GM19328 (cell line): ENCODE measurements around the gene KRT20.
"Not testable (repeated sequence)": the region's sequence is repeated elsewhere in the genome, so short reads cannot be mapped to it uniquely, and the experiment has no call there.

Experiments used
- ATAC-seq: cut with Tn5 transposase; IDR thresholded peaks from one replicate; pipeline ENCODE4 v1.9.1; 2021; ENCODE audit warnings: mild to moderate bottlenecking, moderate library complexity; ENCODE audit not compliant: unreplicated experiment

Gene KRT20

DNA sequence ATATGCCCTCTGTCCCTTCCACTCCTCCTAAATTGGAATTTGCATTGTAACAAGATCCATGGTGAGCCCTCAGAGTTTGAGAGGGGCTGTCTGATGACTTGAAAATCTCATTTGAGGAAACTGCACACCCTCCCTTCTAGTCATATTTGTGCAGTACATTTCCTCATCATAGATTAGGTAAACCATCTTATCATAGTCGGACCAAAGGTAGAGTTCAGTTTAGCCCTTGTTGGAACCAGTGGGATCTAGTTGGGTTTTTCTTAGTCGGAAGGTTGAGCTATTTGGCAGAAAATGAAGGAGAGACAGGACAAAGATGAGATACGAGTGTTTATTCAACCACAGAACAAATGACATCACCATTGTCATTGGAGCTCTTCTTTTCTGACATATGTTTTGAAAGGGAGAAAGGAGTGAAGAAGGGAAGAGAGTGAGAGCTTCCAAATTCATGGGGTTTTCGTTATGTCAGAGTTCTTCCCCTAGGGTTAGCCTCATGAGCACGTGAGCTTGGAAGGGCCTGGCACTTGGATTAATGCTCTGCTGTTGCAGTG, 15.8 kb upstream of the KRT20 start:
- ATAC-seq = no peak

DNA sequence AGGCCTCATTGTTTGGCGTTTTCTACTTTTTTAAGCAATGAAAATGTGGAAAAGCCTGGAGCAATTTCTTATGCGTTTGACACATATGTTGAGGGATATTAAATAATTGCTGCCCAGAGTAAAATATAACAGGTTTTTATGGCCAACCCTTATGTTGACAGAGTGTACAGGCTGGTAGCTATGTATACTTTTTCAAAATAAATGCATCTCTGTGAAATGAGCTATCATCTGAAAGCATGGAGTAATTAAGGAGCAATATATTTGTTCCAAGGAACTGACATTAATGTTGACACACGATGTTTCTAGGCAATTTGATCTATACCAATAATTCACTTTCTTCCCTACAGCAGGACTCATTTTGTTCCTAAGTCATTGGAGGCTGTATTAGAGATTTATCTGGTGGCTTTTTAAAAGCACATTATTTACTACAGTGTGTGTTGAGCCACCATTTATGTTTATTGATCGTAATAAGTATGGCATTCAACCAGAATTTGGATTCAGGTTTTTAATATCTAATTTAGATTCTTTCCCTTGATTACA, 11.9 kb upstream of the KRT20 start:
- no peak for ATAC-seq

DNA sequence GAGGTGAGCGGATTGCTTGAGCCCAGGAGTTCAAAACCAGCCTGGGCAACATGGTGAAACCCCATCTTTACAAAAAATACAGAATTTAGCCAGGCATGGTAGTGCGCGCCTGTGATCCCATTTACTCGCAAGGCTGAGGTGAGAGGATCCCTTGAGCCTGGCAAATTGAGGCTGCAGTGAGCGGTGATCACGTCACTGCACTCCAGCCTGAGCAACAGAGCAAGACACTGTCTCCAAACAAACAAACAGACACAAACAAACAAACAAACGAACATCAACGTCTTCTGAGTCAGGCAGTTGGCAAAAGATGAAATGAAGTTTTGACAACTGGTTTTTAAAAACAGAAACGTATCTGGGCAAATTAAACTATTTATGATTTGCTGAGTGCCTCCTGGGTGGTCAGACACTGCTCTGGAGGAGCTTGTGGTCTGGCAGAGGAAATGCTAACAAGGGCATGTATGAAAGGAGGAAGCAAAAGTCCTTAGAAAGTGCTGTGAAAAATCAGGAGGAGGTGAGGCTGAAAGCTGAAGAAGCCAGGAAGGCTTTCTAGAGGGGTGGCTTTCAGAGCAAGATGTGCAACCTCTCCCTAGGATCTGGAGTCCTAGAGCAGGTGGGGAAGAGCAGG, 10.2 kb upstream of the KRT20 start:
- no peak for ATAC-seq

DNA sequence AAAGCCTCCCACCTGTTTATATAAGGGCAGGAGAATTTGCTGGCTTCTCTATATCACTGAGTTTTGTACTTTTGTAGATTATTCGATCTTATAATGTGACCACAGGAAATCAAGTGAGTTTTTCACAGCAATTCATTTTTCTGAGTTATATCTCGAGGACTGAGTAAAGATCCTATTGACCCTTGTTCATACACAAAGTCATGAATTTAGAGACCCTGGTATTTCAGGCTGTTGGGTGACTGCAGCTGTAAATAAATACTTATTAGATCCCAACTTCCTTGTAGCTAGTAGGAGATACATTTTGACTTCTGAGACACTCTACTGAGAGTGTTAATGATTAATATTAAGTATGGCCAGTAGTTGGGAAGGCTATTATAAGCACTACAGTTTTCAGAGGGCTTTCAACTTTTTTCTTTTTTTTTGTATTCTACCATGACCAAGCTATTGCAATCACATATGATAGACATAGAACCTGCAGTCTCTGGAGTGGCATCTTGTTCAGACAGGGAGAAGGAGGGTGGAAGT, 3.2 kb upstream of the KRT20 start:
- ATAC-seq = no peak

DNA sequence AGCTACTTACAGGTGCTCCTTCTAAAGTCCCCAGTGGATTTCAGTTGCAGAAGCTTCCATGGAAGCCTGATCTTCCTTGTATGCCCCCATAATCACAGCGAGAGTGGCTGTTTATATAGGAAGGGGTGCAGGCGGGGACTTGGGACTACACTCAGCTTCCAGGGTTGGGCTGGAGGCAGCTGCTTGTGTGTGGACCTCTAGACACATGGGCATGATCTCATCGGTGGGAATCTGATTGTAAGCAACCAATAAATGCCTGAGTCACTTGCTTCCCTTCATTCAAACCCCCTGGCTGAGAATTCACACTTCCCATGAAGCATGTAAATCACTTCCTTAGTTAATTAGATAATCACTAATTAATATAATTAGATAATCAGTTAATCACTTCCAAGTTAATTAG, 1.0 kb upstream of the KRT20 start:
- ATAC-seq = no peak

DNA sequence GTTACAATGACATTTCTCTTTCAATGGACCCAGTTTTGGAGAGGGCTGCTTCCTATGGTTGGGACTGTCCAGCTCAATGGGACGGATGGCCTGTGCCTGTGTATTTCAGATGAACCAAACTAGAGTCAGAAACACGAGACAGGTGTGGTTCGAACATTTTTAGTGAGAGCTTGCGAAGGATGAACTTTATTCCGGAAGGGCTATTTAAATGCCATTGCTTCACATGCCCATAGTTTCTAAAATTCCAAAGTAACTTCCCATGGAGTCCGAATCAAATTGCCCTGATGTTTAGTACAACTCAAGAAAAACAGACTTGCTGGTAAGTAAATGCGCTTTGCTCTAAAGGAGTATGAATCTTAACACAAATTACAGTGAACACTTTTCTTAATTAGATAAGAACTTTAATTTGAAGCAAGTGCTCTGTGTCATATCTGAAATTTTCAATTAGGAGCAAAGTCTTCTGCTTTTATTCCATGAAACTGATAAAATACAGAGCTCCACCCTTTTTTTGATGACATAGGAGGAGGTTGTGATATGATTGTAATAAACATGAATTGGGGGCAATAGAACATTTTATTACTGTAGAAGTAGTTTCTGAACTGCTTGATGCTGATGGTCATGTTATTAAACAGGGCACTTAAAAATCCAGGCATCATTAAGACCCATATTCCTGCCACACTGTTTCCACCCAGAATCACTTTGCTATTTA, 1.3 kb downstream of the KRT20 start:
- no peak for ATAC-seq

DNA sequence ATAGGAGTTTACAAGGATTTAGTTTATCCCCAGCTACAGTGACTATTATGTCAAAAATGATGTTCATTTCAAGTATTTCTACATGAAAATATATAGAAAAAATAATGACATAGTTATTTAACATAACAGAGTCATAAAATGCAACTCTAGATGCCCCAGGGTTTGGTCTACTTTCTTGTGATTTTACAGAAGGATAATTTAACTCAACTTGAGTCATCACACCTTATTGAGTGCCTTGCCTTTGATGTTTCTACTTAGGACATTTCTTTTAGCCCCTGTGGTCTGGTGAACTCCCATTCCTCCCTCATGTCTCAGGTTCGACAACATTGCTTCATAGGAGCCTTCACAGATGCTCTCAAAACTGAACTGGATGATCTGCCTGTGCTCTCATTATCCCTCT, 2.0 kb downstream of the KRT20 start:
- no peak for ATAC-seq

DNA sequence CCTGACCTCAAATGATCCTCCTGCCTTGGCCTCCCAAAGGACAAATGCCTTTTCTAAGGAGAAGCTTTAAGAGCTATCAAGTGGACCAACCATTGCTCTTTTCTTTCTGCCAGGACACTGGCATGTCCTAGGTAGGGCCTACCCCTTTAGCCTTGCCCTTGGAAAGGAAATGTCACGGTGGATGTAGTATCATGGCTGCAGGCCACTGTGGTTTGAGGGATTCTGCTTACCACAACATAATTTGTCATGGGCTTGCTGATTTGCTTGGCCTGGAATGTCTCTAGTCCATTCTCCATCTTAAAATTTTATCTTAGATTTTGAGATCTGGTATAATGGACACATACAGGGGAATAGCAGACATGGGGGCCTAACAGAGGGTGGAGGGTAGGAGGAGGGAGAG, 6.0 kb downstream of the KRT20 start:
- no peak for ATAC-seq

DNA sequence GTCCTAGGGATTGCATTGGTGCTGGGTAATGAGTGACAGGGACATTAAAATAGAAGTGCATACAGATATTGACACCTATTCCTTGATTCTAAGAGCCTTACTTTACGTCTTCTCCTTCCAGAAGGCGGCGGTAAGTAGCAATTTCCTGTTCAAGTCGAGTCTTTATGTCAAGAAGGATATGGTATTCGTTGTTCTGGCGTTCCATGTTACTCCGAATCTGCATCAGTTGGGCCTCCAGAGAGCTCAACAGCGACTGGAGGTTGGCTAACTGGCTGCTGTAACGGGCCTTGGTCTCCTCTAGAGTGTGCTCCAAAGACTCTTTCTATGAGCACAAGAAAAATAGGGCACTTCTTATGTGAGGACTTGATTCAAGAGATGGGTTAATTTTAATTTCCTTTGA, 7.0 kb downstream of the KRT20 start:
- no peak for ATAC-seq

DNA sequence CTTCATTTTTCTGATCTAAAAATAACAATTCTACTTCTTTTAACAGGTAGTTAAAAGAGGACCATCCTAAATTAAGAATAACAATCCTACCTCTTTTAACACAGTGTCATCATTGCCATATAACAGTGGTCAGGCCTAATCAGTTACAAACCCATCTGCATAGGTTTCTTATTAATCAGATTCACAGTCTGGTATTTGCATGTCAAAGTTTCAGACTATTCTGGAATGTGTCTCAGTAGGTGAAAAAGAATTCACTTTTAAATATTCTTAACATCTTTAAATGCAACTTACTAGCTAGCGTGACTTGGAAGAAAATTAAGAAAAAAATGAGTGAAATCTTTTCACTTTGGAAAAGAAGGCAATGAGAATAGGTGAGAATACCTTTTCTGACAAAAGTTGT, 11.2 kb downstream of the KRT20 start:
- ATAC-seq = no peak

DNA sequence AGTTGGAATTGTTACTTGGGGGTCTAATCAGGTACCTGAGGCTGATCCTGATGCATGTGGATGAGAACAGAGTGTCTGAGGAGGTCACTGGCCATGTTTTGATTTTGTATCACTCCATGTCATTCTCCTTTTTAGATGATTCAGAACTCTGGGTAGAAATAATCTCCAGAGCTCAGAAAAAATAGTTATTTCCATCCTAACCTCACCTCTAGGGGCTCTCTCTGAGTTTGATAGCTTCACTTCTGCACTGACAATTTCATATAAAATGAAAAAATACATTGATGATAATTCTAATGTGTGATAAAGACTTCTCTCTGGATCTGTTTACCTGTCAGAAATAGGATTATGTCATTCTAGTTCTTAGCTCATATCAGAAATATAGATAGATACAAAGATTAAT, 11.8 kb downstream of the KRT20 start:
- ATAC-seq = no peak

DNA sequence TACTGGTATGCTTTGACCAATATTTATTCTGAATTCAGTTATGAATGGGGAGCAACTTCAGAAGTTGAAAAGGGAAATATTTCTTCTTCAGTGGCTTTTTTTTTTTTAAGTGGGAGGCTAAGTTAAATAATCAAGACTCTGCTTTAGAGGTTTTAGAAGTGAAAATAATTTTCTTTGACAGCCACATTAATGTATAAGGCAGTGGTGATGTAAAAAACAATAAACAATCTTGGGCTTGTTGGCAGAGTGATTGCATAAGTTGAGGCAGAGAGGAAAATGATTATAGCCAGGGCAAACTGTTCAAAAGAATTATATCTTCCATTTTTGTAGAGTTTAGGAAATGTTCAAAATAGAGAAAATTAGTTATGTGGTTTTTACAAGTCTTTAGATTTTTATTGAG, 12.6 kb downstream of the KRT20 start:
- no peak for ATAC-seq

DNA sequence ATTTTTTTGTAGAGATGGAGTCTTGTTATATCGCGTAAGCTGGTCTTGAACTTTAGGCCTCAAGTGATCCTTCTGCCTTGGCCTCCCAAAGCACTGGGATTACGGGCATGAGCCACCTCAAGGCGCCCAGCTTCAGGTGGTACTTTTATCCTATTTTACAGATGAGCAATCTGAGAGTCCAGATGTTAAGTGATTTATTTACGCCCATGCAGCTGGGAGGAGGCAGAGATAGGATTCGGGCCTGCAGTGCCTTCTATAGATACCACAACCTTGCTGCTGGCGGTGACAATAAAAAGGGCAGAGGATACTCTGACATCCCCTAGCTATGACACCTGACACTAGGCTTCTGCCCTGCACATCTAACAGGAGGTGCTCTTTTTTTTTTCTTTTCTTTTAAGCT, 13.7 kb downstream of the KRT20 start:
- no peak for ATAC-seq

DNA sequence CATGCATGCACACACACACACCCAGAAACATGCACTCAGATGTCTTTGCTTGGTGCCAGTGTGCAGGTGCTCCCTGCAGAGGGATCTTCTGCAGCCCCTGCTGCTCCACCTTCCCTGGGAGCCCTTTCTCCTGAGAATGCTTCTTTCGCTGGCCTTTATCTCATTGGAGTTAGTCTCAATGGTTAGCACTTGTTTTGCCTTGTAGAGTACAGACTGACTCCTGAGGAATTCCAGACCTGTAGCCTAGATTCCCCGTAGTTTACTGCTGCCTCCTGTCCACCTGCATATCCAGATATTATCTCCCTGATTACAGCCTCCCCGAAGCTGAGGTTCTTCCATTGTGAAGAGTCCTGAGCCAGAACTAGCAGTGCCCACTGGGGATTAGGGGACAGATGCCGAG, 14.9 kb downstream of the KRT20 start:
- no peak for ATAC-seq

DNA sequence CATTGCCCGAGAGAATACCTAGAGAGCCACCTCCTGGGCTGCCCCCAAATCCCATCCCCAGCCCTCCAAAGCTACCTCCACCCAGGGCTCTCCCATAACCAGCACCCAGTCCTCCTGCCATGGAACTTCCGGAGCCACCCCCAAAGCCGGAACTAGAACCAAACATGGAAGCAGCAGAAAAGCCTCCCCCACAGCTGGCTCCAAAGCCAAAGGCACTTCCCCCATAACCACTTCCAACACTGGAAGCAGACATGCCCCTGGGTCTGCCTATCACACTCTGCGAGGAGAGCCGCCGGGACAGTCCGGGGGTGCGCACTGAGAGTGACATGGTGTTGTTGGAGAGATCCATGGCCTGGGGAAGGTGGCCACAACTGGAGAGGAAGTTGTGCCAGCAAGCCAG, 18.2 kb downstream of the KRT20 start, which contains the start of gene KRT12:
Gene KRT12, minus strand, starts transcription at position 386 of the 400 bp plus-strand sequence. Its CDS starts 37 bp downstream, at position 349.
- ATAC-seq = no peak

DNA sequence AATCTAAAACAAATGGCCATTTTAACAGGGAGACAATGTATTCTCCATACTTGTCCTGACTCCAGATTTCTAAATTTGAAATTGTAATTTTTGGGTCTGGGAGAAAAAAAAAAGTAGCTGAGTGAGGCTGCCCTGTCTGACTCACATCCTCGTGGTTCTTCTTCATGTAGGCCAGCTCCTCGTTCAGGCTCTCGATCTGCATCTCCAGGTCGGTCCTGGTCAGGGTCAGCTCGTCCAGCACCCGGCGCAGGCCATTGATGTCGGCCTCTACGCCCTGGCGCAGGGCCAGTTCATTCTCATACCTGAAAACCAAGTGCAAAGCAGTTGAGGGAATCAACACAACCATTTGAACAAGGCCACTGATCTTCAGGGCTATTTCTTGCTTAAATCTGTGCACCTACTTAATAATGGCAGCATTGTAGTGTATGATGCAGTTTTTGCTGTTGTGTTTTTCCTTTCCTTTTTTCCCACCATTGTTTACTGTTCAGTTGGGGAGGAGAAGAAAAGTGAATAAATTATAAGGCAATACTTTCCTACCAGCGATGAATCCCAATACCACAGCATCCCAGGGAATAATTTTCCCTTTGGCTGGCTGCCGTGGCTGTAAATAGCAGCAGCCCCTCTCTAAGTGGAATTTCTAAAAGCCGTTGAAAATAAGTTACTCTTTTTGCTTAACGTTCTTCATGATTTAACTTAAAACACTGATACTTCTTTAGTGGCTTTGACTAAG, 20.2 kb downstream of the KRT20 start:
- no peak for ATAC-seq

DNA sequence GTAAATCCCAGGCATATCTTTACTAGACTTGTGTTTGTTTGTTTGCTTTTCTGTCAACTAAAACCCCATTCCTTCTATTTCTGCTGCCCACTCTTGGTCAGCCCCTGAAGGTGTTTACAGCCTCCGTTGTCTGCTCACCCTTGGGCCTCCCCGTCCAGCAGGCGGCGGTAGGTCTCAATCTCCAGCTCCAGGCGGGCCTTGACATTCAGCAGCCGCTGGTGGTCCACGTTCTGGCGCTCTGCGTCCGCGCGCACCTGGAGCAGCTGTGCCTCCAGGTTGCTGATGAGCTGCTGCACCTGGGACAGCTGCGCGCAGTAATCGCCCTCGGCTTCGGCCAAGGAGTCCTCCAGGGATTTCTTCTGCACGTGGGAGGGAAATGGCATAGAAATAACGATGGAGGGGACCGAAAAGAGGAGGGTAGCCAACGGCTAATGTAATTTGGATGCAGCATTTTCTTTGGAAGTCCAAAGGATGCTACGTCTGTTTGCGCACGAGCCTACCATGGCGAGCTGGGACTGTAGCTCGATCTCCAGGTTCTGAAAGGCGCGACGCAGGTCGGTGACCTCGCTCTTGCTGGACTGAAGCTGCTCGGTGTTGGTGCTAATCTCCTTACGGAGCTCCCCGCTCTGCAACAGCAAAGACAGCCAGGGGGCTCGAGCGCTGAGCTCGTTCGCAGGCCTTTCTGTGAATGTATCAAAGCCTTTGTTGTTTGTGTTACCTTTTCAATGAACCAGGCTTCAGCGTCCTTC, 21.9 kb downstream of the KRT20 start:
- no peak for ATAC-seq

DNA sequence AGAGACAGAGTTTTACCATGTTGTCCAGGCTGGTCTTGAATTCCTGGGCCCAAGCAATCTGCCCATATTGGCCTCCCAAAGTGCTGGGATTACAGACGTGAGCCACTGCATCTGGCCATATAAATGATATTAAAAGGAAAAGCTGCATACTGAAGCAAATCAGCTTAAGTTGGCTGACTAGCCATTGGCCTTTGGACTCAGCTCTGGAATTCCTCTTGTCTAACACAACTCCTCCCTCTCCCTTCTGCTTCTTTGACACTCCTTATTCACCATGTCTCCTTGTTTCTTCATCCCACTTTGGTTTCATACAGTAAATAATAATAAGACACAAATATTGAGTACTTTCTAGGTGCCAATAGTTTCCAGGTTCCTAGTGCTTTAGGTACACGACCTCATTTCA, 25.5 kb downstream of the KRT20 start:
- no peak for ATAC-seq

DNA sequence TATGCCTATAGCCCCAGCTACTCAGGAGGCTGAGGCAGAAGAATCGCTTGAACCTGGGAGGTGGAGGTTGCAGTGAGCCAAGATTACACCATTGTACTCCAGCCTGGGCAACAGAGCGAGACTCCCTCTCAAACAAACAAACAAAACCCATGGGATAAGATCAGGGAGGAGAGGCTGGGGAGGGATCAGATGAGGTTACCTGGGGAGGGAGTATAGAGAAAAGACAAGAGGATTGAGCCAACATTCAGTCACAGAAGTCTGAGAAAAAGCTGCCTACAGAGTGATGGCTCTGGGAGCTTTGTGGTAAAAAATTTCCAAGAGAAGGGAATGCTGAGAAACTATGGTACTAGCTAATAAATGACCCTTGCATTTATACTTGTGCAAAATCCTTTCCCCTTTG, 26.4 kb downstream of the KRT20 start:
- not testable (repeated sequence) for ATAC-seq

DNA sequence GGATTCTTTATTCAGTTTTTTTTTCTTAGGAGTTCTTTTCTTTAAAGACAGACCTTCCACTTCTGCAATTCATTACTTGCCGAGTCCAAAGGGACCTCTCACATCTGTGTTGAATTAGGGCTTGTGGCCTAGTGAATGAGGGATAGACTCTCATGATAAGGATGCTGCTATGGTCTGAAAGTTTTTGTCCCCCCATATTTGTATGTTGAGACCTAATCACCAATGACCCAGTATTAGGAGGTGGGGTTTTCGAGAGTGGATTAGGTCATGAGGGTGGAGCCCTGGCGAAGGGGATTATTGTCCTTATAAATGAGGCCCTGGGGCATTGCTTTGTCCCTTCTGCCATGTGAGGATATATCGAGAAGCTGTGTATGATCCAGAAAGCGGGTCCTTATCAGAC, 27.5 kb downstream of the KRT20 start:
- no peak for ATAC-seq
